ENCODE results near the gene ZC3H14.

DNA sequence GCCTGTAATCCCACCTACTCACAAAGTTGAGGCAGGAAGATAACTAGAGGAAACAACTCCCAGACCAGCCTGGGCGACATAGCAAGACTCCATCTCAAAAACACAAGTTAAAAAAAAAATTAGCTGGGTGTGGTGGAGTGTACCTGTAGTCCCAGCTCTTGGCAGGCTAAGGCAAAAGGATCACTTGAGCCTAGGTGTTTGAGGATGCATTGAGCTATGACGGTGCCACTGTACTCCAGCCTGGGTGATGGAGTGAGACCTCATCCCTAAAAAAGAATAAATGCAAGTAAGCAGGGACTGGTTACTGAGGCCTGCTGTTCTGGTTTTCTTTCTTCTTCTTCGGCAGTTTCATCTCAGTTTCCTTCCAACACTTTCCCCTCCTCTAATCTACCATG lies 15.5 kb upstream of the ZC3H14 start:
- TF ChIP-seq, protein P1, sequence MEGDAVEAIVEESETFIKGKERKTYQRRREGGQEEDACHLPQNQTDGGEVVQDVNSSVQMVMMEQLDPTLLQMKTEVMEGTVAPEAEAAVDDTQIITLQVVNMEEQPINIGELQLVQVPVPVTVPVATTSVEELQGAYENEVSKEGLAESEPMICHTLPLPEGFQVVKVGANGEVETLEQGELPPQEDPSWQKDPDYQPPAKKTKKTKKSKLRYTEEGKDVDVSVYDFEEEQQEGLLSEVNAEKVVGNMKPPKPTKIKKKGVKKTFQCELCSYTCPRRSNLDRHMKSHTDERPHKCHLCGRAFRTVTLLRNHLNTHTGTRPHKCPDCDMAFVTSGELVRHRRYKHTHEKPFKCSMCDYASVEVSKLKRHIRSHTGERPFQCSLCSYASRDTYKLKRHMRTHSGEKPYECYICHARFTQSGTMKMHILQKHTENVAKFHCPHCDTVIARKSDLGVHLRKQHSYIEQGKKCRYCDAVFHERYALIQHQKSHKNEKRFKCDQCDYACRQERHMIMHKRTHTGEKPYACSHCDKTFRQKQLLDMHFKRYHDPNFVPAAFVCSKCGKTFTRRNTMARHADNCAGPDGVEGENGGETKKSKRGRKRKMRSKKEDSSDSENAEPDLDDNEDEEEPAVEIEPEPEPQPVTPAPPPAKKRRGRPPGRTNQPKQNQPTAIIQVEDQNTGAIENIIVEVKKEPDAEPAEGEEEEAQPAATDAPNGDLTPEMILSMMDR (IDR thresholded peaks at IDR 0.05 in 2 of 3, conservative IDR thresholded peaks at IDR 0.05 in 1 of 3; ENCODE audit: insufficient read depth in 2 of 3, low read depth in 1 of 3, low read length in 3 of 3) = no peak
- TF ChIP-seq RAD21 (CRISPR knock-in tag; conservative IDR thresholded peaks at IDR 0.05 in 1 of 2, IDR thresholded peaks at IDR 0.05 in 1 of 2) (no peak), POLR2AphosphoS5 (IDR thresholded peaks at IDR 0.05; ENCODE audit: control insufficient read depth, insufficient read depth, low read depth, low read length) (no peak), ESRRA (IDR thresholded peaks at IDR 0.05; ENCODE audit: borderline replicate concordance, low read depth) (no peak), GABPB1 (CRISPR knock-in tag; IDR thresholded peaks at IDR 0.05) (no peak), TCF7L2 (IDR thresholded peaks at IDR 0.05; ENCODE audit: low read depth, low read length) (no peak), ZFP1 (CRISPR knock-in tag; IDR thresholded peaks at IDR 0.05) (no peak), EZH2 (IDR thresholded peaks at IDR 0.05; ENCODE audit: borderline replicate concordance, low read depth, low read length) (no peak), SMARCC2 (IDR thresholded peaks at IDR 0.05; ENCODE audit: low read depth) (no peak), MTA3 (IDR thresholded peaks at IDR 0.05; ENCODE audit: borderline replicate concordance) (no peak), KHSRP (IDR thresholded peaks at IDR 0.05) (no peak)
- TF ChIP-seq, protein P2, sequence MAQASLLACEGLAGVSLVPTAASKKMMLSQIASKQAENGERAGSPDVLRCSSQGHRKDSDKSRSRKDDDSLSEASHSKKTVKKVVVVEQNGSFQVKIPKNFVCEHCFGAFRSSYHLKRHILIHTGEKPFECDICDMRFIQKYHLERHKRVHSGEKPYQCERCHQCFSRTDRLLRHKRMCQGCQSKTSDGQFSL (CRISPR knock-in tag; IDR thresholded peaks at IDR 0.05) = no peak
- TF ChIP-seq, protein P2 (tag; IDR thresholded peaks at IDR 0.05) = no peak
- TF ChIP-seq, protein P3, sequence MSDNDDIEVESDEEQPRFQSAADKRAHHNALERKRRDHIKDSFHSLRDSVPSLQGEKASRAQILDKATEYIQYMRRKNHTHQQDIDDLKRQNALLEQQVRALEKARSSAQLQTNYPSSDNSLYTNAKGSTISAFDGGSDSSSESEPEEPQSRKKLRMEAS (CRISPR knock-in tag; IDR thresholded peaks at IDR 0.05) = no peak
- TF ChIP-seq, protein P4, sequence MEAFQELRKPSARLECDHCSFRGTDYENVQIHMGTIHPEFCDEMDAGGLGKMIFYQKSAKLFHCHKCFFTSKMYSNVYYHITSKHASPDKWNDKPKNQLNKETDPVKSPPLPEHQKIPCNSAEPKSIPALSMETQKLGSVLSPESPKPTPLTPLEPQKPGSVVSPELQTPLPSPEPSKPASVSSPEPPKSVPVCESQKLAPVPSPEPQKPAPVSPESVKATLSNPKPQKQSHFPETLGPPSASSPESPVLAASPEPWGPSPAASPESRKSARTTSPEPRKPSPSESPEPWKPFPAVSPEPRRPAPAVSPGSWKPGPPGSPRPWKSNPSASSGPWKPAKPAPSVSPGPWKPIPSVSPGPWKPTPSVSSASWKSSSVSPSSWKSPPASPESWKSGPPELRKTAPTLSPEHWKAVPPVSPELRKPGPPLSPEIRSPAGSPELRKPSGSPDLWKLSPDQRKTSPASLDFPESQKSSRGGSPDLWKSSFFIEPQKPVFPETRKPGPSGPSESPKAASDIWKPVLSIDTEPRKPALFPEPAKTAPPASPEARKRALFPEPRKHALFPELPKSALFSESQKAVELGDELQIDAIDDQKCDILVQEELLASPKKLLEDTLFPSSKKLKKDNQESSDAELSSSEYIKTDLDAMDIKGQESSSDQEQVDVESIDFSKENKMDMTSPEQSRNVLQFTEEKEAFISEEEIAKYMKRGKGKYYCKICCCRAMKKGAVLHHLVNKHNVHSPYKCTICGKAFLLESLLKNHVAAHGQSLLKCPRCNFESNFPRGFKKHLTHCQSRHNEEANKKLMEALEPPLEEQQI (IDR thresholded peaks at IDR 0.05) = no peak

All from K562 (cell line).